Measurements from ENCODE around the gene AXIN2.

DNA sequence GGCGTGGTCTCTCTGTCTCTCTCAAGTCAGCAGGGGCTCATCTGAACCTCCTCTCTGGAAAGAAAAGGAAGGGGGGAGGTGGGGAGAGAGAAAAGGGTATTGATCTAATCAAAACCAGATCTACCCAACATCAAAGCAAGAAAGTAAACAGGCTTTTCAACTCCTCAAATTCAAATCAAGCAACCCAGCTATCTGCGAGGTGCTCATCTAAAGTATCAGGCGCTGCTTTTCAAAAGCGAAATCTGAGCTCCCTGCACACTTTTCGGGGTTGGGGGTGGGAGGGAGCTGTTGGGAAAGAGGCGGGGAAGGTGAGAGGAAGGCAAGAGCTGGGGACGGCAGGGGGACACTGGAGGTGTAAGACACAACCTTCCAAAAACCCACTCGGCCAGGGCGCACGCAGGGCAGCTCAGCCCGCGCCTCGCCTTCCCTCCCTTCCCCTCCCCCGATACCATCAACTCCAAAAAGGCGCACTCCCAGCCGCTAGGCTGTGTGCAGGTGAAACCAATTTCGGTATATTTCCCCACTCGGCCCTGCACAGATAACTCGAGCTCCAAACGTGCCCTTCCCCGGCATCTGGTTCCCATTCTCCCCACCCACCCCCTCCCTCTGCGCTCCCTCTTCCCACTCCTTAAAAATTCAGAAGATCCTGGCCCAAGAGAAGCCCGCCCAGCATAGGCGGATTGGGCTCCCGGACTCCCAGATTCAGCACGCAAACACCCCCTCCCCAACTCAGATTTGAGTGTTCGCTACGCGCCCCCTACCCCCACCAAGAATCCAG lies 2.6 kb downstream of the AXIN2 start:
- no peak for TF ChIP-seq POLR2A (IDR thresholded peaks at IDR 0.05)
- TF ChIP-seq, protein P1, sequence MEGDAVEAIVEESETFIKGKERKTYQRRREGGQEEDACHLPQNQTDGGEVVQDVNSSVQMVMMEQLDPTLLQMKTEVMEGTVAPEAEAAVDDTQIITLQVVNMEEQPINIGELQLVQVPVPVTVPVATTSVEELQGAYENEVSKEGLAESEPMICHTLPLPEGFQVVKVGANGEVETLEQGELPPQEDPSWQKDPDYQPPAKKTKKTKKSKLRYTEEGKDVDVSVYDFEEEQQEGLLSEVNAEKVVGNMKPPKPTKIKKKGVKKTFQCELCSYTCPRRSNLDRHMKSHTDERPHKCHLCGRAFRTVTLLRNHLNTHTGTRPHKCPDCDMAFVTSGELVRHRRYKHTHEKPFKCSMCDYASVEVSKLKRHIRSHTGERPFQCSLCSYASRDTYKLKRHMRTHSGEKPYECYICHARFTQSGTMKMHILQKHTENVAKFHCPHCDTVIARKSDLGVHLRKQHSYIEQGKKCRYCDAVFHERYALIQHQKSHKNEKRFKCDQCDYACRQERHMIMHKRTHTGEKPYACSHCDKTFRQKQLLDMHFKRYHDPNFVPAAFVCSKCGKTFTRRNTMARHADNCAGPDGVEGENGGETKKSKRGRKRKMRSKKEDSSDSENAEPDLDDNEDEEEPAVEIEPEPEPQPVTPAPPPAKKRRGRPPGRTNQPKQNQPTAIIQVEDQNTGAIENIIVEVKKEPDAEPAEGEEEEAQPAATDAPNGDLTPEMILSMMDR (IDR thresholded peaks at IDR 0.05), result no peak
